OCI-LY3 (cell line): ENCODE results near the gene DRGX.
A peak's percentile ranks its signal among the peaks of the same experiment; 100 is the strongest.

ENCODE experiments used
- H2AFZ ChIP-seq: fragments of 200-600, 300-600 bp; shearing (Covaris generic); 2 replicates; pipeline ENCODE4 v1.6.0; 2014; ENCODE audit warnings: antibody characterized with exemption, low read depth, low read length
- H3K27ac ChIP-seq: fragments of 200-600, 300-600 bp; sonication (generic); 2 replicates; pipeline ENCODE4 v1.5.1; 2014; ENCODE audit warnings: mild to moderate bottlenecking, low read length, moderate library complexity, mixed read lengths
- H3K27me3 ChIP-seq: fragments of 200-600, 300-600 bp; sonication (generic); 2 replicates; pipeline ENCODE4 v1.6.1; 2014; ENCODE audit warnings: low read depth, low read length, mixed read lengths
- H3K36me3 ChIP-seq: fragments of 200-600, 300-600 bp; sonication (generic); replicated peaks from 2 replicates; pipeline ENCODE3; 2014; ENCODE audit warnings: low read depth, low read length, mixed read lengths
- H3K4me1 ChIP-seq: fragments of 300-600, 200-600 bp; sonication (generic); 2 replicates; pipeline ENCODE4 v1.6.1; 2014; ENCODE audit warnings: low read length, mixed read lengths
- H3K4me2 ChIP-seq: fragments of 200-600, 300-600 bp; sonication (generic); 2 replicates; pipeline ENCODE4 v1.6.1; 2014; ENCODE audit warnings: low read length, mixed read lengths
- H3K4me3 ChIP-seq: fragments of 300-600, 200-600 bp; sonication (generic); 2 replicates; pipeline ENCODE4 v1.5.1; 2014; ENCODE audit warnings: antibody characterized with exemption, mild to moderate bottlenecking, low read length, moderate library complexity
- H3K79me2 ChIP-seq: fragments of 300-600, 200-600 bp; shearing (Covaris generic); 2 replicates; pipeline ENCODE4 v1.6.1; 2014; ENCODE audit warnings: mild to moderate bottlenecking, low read length, mixed read lengths
- H3K9ac ChIP-seq: fragments of 300-600, 200-600 bp; shearing (Covaris generic); 2 replicates; pipeline ENCODE4 v1.6.0; 2014; ENCODE audit warnings: mild to moderate bottlenecking, low read length, moderate library complexity
- H3K9me3 ChIP-seq: fragments of 200-600, 300-600 bp; shearing (Covaris generic); 2 replicates; pipeline ENCODE4 v1.6.1; 2014; ENCODE audit warnings: low read length, mixed read lengths; ENCODE audit not compliant: insufficient read depth
- H4K20me1 ChIP-seq: fragments of 200-600, 300-600 bp; sonication (generic); 2 replicates; pipeline ENCODE4 v1.6.1; 2016; ENCODE audit warnings: low read length, mixed read lengths; ENCODE audit not compliant: insufficient read depth
- CTCF ChIP-seq: fragments of 200-600, 300-600 bp; sonication (generic); IDR thresholded peaks from 2 replicates; pipeline ENCODE4 v1.5.1; 2014; ENCODE audit warnings: antibody characterized with exemption, low read length, low read depth
- EZH2phosphoT487 ChIP-seq: fragments of 200-600 bp; shearing (Covaris generic); IDR thresholded peaks from 2 replicates; pipeline ENCODE4 v1.6.1; 2018; ENCODE audit warnings: antibody characterized with exemption, mixed run types, low read depth

DRGX gene

DNA sequence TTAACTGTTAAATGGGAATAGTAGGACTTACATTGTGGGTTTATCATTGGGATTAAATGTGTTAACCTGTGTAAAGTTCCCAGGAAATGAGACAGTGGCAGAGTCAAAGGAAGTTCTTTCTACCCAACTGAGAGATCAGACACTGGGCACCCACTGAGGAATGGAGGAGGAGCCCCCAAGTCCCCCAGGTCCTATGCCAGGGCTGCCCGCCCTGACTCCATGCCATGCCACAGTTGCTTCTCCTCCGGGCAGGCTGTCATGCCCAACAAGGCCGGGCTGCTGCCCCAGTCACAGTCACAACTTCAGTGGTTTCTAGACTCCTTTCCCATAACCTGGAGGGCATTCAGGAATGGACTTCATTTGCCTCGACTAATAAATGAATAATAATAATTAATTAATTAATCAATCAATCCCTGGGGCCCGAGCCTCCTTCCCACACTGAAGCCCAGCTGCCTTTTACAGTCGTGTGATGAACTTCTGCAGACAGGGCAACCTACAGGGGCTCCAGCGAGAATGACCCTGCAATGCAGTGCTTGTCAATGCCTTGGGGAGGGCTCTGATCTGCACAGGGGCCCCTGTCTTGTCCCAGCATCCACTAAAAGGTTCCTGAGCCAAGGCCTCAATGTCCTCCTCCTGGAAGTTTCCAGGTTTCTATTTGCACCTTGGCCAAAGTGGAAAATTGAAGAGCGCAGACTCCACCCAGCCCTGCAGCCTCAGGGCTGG is 32.4 kb downstream of the DRGX start:
- Histone ChIP-seq H2AFZ (no peak overlapping the region), H3K27me3 (peaks cover 55% of the 10 kb centered on the region), H3K36me3 (no peaks in the 10 kb centered on the region), H3K9ac (no peak overlapping the region), H3K4me2 (peak overlapping the region; percentile 93), H3K9me3 (no peaks in the 10 kb centered on the region), H3K27ac (peak overlapping the region; percentile 76; the same call in 1 of the 2 replicates), H3K79me2 (no peaks in the 10 kb centered on the region), H3K4me1 (peaks cover 18% of the 10 kb centered on the region), H4K20me1 (no peaks in the 10 kb centered on the region), H3K4me3 (peak overlapping the region; percentile 72)
- TF ChIP-seq CTCF (no peak), EZH2phosphoT487 (no peak)

DNA sequence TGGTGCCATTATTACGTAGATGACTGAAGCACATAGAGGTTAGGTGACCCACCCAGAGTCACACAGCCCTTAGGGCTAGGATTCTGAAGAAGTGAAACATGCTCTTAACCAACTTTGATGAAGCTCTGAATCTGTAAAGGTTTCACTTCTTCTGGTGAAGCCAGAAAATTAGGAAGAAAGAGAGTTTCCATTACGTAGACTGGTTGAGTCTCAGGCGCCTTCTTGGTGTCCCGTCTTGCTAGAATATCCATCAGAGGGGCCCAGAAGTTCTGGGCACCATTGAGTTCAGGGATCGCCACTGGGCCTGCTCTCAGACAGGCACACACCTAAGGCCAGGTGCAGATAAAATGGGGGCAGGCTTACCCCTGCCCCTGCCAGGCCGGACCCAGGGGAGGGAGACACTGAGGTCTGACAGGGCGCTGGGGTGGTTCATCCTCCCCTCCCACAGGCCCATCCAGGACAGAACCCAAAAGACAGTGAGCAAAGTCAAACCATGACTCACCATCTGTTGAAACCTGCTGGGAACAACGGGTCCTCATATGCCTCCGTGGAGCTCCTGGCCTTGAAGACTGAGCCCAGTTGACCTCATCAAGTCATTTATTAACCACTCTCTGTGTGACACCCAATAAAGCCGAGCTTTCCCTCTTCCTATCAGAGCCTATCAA is 33.2 kb downstream of the DRGX start:
- no peak for TF ChIP-seq CTCF
- no peak for TF ChIP-seq EZH2phosphoT487
- Histone ChIP-seq H3K27ac (peak overlapping the region; percentile 76), H3K9me3 (no peaks in the 10 kb centered on the region), H4K20me1 (no peaks in the 10 kb centered on the region), H3K4me1 (peaks cover 18% of the 10 kb centered on the region), H3K9ac (peak overlapping the region; percentile 58; the same call in 1 of the 2 replicates), H3K79me2 (no peaks in the 10 kb centered on the region), H2AFZ (no peak overlapping the region), H3K4me2 (peak overlapping the region; percentile 93), H3K4me3 (peak overlapping the region; percentile 72), H3K36me3 (no peaks in the 10 kb centered on the region), H3K27me3 (peaks cover 51% of the 10 kb centered on the region)

GRCh38 chr10:49361735-49362568 is 33.9 kb downstream of the DRGX start:
- Histone ChIP-seq H3K79me2 (no peaks in the 10 kb centered on the region), H3K36me3 (no peaks in the 10 kb centered on the region), H3K27me3 (peaks cover 52% of the 10 kb centered on the region), H3K4me1 (peaks cover 18% of the 10 kb centered on the region), H4K20me1 (no peaks in the 10 kb centered on the region), H3K9ac (0 out of 2 replicates have a peak overlapping the region, but pooled peaks have one; percentile 4), H2AFZ (no peak overlapping the region), H3K27ac (peak overlapping the region; percentile 16; the same call in 1 of the 2 replicates), H3K4me3 (peak overlapping the region; percentile 20), H3K4me2 (peak overlapping the region; percentile 93), H3K9me3 (no peaks in the 10 kb centered on the region)
- no peak for TF ChIP-seq CTCF
- TF ChIP-seq EZH2phosphoT487 = no peak

DNA sequence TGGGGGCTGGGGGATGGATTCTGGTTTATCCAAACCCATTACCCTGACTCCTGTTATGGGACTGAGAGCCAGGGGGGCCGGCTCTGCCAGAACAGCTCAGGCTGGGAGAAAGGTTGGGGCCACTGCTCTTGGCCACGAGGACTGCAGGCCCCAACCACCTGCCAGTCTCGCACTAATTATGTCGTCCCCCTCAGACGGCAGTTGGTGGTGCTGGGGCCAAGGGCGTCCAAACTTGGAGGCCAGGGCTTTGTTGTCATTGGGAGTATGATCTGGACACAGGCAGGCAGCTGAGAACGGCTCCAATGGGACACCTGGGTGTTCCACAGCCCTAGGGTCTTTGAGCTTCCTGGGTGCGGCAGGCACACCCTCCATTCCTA is 34.7 kb downstream of the DRGX start:
- H3K9ac ChIP-seq = no peak overlapping the region
- no peaks in the 10 kb centered on the region for H3K79me2 ChIP-seq
- H2AFZ ChIP-seq = no peak overlapping the region
- H3K4me3 ChIP-seq = no peak overlapping the region
- no peaks in the 10 kb centered on the region for H3K36me3 ChIP-seq
- H3K4me2 ChIP-seq = no peak overlapping the region
- H3K27ac ChIP-seq = no peak overlapping the region
- no peak for TF ChIP-seq EZH2phosphoT487
- TF ChIP-seq CTCF = no peak
- H3K9me3 ChIP-seq = no peaks in the 10 kb centered on the region
- peaks cover 46% of the 10 kb centered on the region for H3K27me3 ChIP-seq
- peaks cover 18% of the 10 kb centered on the region for H3K4me1 ChIP-seq
- H4K20me1 ChIP-seq = no peaks in the 10 kb centered on the region
